Measurements from ENCODE around the gene TIMM50.

TIMM50 gene

DNA sequence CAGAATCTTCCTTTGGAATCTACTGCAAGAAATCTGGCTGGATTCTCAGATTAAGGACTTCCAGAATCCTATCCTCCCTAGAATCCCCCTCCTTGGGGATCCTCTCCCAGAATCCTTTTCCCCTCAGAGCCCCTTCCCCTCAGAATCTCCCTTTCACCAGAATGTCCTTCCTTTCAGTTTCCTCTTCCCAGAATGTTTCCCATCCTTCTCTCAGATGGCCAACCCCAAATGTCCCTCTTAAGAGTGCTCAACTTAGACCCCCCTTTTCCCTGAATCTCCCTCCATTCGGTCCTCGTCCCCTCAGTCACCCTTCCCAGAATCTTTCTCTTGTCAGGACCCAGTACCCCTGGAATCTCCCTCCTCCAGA lies 44.3 kb upstream of the TIMM50 start:
- TF ChIP-seq, protein P1, sequence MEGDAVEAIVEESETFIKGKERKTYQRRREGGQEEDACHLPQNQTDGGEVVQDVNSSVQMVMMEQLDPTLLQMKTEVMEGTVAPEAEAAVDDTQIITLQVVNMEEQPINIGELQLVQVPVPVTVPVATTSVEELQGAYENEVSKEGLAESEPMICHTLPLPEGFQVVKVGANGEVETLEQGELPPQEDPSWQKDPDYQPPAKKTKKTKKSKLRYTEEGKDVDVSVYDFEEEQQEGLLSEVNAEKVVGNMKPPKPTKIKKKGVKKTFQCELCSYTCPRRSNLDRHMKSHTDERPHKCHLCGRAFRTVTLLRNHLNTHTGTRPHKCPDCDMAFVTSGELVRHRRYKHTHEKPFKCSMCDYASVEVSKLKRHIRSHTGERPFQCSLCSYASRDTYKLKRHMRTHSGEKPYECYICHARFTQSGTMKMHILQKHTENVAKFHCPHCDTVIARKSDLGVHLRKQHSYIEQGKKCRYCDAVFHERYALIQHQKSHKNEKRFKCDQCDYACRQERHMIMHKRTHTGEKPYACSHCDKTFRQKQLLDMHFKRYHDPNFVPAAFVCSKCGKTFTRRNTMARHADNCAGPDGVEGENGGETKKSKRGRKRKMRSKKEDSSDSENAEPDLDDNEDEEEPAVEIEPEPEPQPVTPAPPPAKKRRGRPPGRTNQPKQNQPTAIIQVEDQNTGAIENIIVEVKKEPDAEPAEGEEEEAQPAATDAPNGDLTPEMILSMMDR (conservative IDR thresholded peaks at IDR 0.05; ENCODE audit: control insufficient read depth, insufficient read depth, low read depth, low read length) = no peak
- DNase-seq (ENCODE audit: low read depth) = no peak
- peak overlapping the region; percentile 99 for H3K4me3 ChIP-seq (ENCODE audit: control insufficient read depth, low read depth, low read length)

DNA sequence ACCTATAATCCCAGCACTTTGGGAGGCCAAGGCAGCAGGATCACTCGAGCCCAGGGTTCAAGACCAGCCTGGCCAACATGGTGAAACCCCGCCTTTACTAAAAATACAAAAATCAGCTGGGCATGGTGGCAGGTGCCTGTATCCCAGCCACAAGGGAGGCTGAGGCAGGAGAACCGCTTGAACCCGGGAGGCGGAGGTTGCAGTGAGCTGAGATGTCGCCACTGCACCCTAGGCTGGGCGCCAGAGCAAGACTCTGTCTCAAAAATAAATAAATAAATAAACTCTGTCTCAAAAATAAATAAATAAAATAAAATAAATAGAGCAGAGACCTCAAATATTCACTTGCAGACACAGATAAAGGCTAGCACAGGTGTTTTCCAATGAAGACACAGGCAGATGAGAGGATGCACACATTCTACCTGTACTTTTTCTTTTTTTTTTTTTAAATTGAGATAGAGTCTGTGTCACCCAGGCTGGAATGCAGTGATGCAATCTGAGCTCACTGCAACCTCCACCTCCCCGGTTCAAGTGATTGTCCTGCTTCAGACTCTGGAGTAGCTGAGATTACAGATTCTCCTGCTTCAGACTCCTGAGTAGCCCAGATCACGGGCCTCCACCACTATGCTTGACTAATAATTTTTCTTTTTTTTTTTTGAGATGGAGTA lies 42.2 kb upstream of the TIMM50 start:
- no peak overlapping the region for H3K4me3 ChIP-seq (ENCODE audit: control insufficient read depth, low read depth, low read length)
- no peak for DNase-seq (ENCODE audit: low read depth)
- TF ChIP-seq, protein P1 (conservative IDR thresholded peaks at IDR 0.05; ENCODE audit: control insufficient read depth, insufficient read depth, low read depth, low read length) = no peak

DNA sequence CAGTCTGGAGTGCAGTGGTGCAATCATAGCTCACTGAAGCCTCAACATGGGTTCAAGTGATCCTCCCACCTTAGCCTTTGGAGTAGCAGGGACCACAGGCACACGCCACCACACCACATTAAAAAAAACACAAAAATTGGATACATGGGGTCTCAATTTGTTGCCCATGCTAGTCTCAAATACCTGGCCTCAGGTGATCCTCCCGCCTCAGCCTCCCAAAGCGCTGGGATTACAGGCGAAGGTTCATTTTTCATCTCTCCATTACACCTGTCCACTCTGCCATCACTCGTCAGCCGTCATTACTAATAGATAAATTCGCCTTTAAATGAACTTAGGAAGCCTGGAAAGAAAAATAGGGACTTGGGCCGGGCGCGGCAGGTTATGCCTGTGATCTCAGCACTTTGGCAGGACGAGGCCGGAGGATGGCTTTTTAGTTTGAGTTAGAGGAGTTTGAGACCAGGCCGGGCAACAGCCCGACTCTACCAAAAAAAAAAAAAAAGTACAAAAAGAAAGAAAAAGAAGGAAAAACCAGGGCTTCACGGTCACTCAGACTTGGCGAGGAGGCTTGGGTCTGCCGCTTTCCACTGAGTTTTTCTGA lies 35.9 kb upstream of the TIMM50 start:
- H3K4me3 ChIP-seq (ENCODE audit: control insufficient read depth, low read depth, low read length) = peak overlapping the region; percentile 99
- TF ChIP-seq, protein P1 (conservative IDR thresholded peaks at IDR 0.05; ENCODE audit: control insufficient read depth, insufficient read depth, low read depth, low read length) = no peak
- peak; percentile 40 for DNase-seq (ENCODE audit: low read depth)

DNA sequence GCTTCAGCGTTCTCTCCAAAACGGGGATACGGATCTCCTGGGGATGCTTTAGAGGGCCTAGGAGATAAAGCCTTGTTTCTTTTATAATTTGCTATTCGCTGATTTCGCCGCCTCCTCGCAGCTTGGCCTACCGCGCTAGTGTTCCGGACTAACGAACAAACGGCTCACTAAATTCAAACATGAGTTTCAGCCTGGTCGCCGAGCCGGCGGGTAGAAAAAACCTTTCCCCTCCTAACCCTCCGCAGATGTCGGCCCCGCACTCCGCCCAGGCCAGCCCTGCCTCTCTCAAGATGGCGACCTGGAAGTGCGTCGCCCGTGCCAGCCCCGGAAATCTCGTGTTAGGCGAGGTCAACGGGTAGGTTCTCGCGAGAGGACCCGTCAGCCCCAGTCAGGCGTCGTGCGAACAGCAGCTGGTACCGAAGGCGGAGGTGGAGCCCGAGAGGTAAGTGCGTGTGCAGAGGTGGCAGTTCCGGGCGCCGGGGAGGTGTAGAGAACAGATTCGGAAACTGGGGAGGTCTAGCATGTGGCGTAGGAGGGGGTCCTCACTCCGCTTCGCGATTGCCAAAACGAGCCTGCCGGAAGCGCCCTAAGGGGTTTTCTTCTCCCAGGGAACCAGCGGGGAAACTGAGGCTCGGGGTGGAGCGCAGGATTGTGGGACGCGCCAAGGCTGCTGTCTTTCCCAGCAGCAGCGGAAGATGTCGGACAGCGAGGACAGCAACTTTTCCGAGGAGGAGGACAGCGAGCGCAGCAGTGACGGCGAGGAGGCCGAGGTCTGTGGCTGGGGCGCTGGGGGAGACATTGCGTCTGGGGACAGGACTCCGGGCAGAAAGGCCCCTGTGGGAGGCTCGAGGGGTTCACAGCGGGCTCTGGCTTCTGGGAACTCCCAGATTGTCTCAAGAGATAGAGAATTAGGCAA lies 35.2 kb upstream of the TIMM50 start, which contains the start of gene SUPT5H:
SUPT5H (plus strand) TSS at position 387 of the 916 bp plus-strand sequence; CDS start at position 696, 309 bp downstream.
- H3K4me3 ChIP-seq (ENCODE audit: control insufficient read depth, low read depth, low read length) = peak within 1 kb of the TSS; percentile 99
- TF ChIP-seq, protein P1 (conservative IDR thresholded peaks at IDR 0.05; ENCODE audit: control insufficient read depth, insufficient read depth, low read depth, low read length) = no peak
- DNase-seq (ENCODE audit: low read depth) = peak; percentile 97

- no peak for DNase-seq (ENCODE audit: low read depth)
Measured at GRCh38 chr19:39446365-39447084, 34.1 kb upstream of the TIMM50 start.

More at GRCh38 chr19:39446365-39447084, 34.1 kb upstream of the TIMM50 start:
- peak overlapping the region; percentile 99 for H3K4me3 ChIP-seq (ENCODE audit: control insufficient read depth, low read depth, low read length)
- TF ChIP-seq, protein P1 (conservative IDR thresholded peaks at IDR 0.05; ENCODE audit: control insufficient read depth, insufficient read depth, low read depth, low read length) = no peak
